ENCODE measurements around the gene WAS. TPM values are rescaled to one million over a fixed set of nuclear protein-coding genes. Genes with fewer than 3 reads are reported as not detected.

Gene WAS
- total and polyA plus RNA-seq, 2 of the 8 experiments (the other 6 are each of a cell fraction or from before 2014, with no cell fraction given): 0.63 to 0.65 TPM

GRCh38 chrX:48689208-48689920 lies 5.8 kb downstream of the WAS start:
- no peaks in the 10 kb centered on the region; the same call in 1 of the 2 replicates for H3K23me2 ChIP-seq (ENCODE audit: low read depth, low read length)
- H3K14ac ChIP-seq (ENCODE audit: insufficient read length): no peak overlapping the region
- H3K36me3 ChIP-seq (ENCODE audit: control insufficient read depth in 2 of 4, insufficient read depth in 4 of 4, low read length in 3 of 4): no peaks in the 10 kb centered on the region
- no peaks in the 10 kb centered on the region for H3K79me1 ChIP-seq (ENCODE audit: low read depth, low read length)
- H3K27ac ChIP-seq (ENCODE audit: low read depth, low read length): no peak overlapping the region
- no peak overlapping the region for H2BK12ac ChIP-seq (ENCODE audit: low read depth, low read length)
- H2BK15ac ChIP-seq (ENCODE audit: low read length): no peak overlapping the region
- H3K79me2 ChIP-seq (ENCODE audit: control insufficient read depth in 1 of 2, insufficient read depth in 2 of 2, low read length in 2 of 2): no peaks in the 10 kb centered on the region
- H2AK5ac ChIP-seq (ENCODE audit: low read depth, low read length): no peak overlapping the region
- no peak overlapping the region for H4K91ac ChIP-seq (replicated peaks; ENCODE audit: insufficient read length, low read length)
- 0 out of 7 replicates have a peak, but pooled peaks cover 0 to 3% (median 0%) of the 10 kb centered on the region in 4 experiments for H3K4me1 ChIP-seq (replicated peaks in 1 of 4; ENCODE audit: control insufficient read depth in 3 of 4, insufficient read depth in 4 of 4, low read length in 3 of 4)
- H3K4me2 ChIP-seq (ENCODE audit: insufficient read depth in 1 of 2, low read depth in 2 of 2, low read length in 2 of 2): no peak overlapping the region
- no peak overlapping the region for H2BK20ac ChIP-seq (ENCODE audit: low read length)
- WGBS, 2 experiments (ENCODE audit: extremely low coverage in 1 of 2, insufficient coverage in 1 of 2, insufficient read length in 1 of 2, insufficient replicate concordance in 2 of 2, low coverage in 1 of 2, low lambda C conversion rate in 2 of 2, missing lambda C conversion rate in 1 of 2): 77% methylated on average over 8 of the region's 11 CpGs; no CpG with 5 or more reads in 1 of the 2 experiments
- no peak overlapping the region for H3K18ac ChIP-seq (ENCODE audit: extremely low read depth, low read length)
- no peaks in the 10 kb centered on the region for H3K27me3 ChIP-seq (replicated peaks in 1 of 4; ENCODE audit: control insufficient read depth in 3 of 4, extremely low read depth in 1 of 4, insufficient read depth in 3 of 4, low read length in 3 of 4)
- no peak overlapping the region for H4K8ac ChIP-seq (ENCODE audit: extremely low read depth, insufficient read depth, low read length)
- 0 out of 8 replicates have a peak overlapping the region, but pooled peaks of 1 of the 4 experiments have one; percentile 1 for H3K4me3 ChIP-seq (ENCODE audit: extremely low read depth in 1 of 4, insufficient read depth in 2 of 4, low read depth in 3 of 4, low read length in 4 of 4)
- no peak overlapping the region for H2BK5ac ChIP-seq (ENCODE audit: low read depth, low read length)
- no peak overlapping the region for H3K9ac ChIP-seq (replicated peaks in 1 of 4; ENCODE audit: extremely low read depth in 1 of 4, low read depth in 3 of 4, low read length in 3 of 4)
- no peak overlapping the region for H3K4ac ChIP-seq (replicated peaks; ENCODE audit: insufficient read length, low read depth, low read length)
- no peak for DNase-seq (ENCODE audit: low read depth in 1 of 2, low spot score in 2 of 2)
- CTCF ChIA-PET (ENCODE audit: partially characterized antibody): interaction anchor here (1.4 kb wide), 1 partner anchor 10 kb away, joined by 3 read pairs; no protein-coding TSS in a partner anchor
- POLR2A ChIA-PET (ENCODE audit: partially characterized antibody): interaction anchor here (1.5 kb wide), 1 partner anchor 10 kb away, joined by 4 read pairs; no protein-coding TSS in a partner anchor
- H4K5ac ChIP-seq (ENCODE audit: insufficient read length, low read depth, low read length): no peak overlapping the region
- H3K9me3 ChIP-seq (ENCODE audit: insufficient read depth in 2 of 2, low read depth in 1 of 2, low read length in 1 of 2): no peaks in the 10 kb centered on the region
- H2BK120ac ChIP-seq (replicated peaks; ENCODE audit: low read depth, low read length): no peak overlapping the region
- no peaks in the 10 kb centered on the region for H4K20me1 ChIP-seq (replicated peaks in 1 of 2; ENCODE audit: control insufficient read depth in 1 of 2, insufficient read depth in 2 of 2, low read length in 2 of 2)
- H3K23ac ChIP-seq (ENCODE audit: insufficient read length): no peak overlapping the region
- no peak overlapping the region for H2AFZ ChIP-seq (ENCODE audit: low read length)
- peak; percentile 65 for FAIRE-seq
- H3K56ac ChIP-seq (replicated peaks; ENCODE audit: insufficient read length, low read depth, low read length): no peak overlapping the region
- TF ChIP-seq POLR2AphosphoS5 (IDR thresholded peaks at IDR 0.05; ENCODE audit: low read depth, low read length): no peak
- TF ChIP-seq YY1 (IDR thresholded peaks at IDR 0.05; ENCODE audit: low read depth, low read length): no peak
- TF ChIP-seq RAD21 (IDR thresholded peaks at IDR 0.05 in 1 of 2, conservative IDR thresholded peaks at IDR 0.05 in 1 of 2; ENCODE audit: low read depth in 2 of 2, low read length in 2 of 2): no peak
- no peak for TF ChIP-seq CBX8 (IDR thresholded peaks at IDR 0.05; ENCODE audit: borderline replicate concordance, low read depth, low read length)
- no peak for TF ChIP-seq CHD1 (IDR thresholded peaks at IDR 0.05; ENCODE audit: low read depth, low read length)
- no peak for TF ChIP-seq SIRT6 (IDR thresholded peaks at IDR 0.05; ENCODE audit: low read length)
- no peak for TF ChIP-seq MAX (IDR thresholded peaks at IDR 0.05)
- TF ChIP-seq KDM5A (IDR thresholded peaks at IDR 0.05; ENCODE audit: low read length): no peak
- no peak for TF ChIP-seq BRCA1 (IDR thresholded peaks at IDR 0.05; ENCODE audit: low read depth, low read length)
- TF ChIP-seq ATF2 (IDR thresholded peaks at IDR 0.05; ENCODE audit: low read length): no peak
- TF ChIP-seq FOSL1 (IDR thresholded peaks at IDR 0.05; ENCODE audit: insufficient read depth, low read depth, low read length): no peak

Data from H1 (cell line).